H1 (cell line): Measurements from ENCODE around the gene VAV2. TPM values are rescaled to one million over a fixed set of nuclear protein-coding genes. Genes with fewer than 3 reads are reported as not detected.
A peak's percentile ranks its signal among the peaks of the same experiment; 100 is the strongest.

Experiments
- CTCF ChIA-PET: fragments of 300-600 bp; sonication (Branson Sonifier 250); formaldehyde crosslinking; loops from one replicate; lab custom pipeline; 2021; ENCODE audit not compliant: partially characterized antibody; lab: Charles Lee
- POLR2A ChIA-PET: fragments of 300-600 bp; sonication (Branson Sonifier 250); formaldehyde crosslinking; loops from one replicate; lab custom pipeline; 2021; ENCODE audit warnings: inconsistent platforms; ENCODE audit not compliant: partially characterized antibody; lab: Charles Lee
- DNase-seq, 2 experiments: peaks; one replicate each; pipeline versions ENCODE4 v3.0.0 to v3.0.0-alpha.2; 2010 to 2022; ENCODE audit warnings: low spot score in 2 of 2, low read depth in 1 of 2, mixed read lengths in 1 of 2
- FAIRE-seq: peaks from 2 replicates; lab custom pipeline; 2011; peaks lifted over from hg19 to GRCh38; lab: Jason Lieb, UNC
- H2AFZ ChIP-seq: 2 replicates; pipeline ENCODE4 v1.8.1; 2012; ENCODE audit warnings: low read length, inconsistent platforms
- H2AK5ac ChIP-seq: 2 replicates; pipeline ENCODE4 v1.6.1; 2013; ENCODE audit warnings: low read depth, low read length
- H2BK120ac ChIP-seq: replicated peaks from 2 replicates; pipeline ENCODE3; 2013; ENCODE audit warnings: low read depth, low read length, inconsistent platforms
- H2BK12ac ChIP-seq: 2 replicates; pipeline ENCODE4 v1.6.1; 2013; ENCODE audit warnings: low read depth, low read length
- H2BK15ac ChIP-seq: 2 replicates; pipeline ENCODE4 v1.6.1; 2013; ENCODE audit warnings: low read length
- H2BK20ac ChIP-seq: 2 replicates; pipeline ENCODE4 v1.6.1; 2013; ENCODE audit warnings: low read length
- H2BK5ac ChIP-seq: 2 replicates; pipeline ENCODE4 v1.6.1; 2013; ENCODE audit warnings: low read depth, low read length
- H3K14ac ChIP-seq: 2 replicates; pipeline ENCODE4 v1.6.1; 2013; ENCODE audit warnings: inconsistent platforms; ENCODE audit not compliant: insufficient read length
- H3K18ac ChIP-seq: 2 replicates; pipeline ENCODE4 v1.6.1; 2013; ENCODE audit warnings: low read length; ENCODE audit errors: extremely low read depth
- H3K23ac ChIP-seq: 2 replicates; pipeline ENCODE4 v1.6.1; 2013; ENCODE audit warnings: inconsistent platforms; ENCODE audit not compliant: insufficient read length
- H3K23me2 ChIP-seq: 2 replicates; pipeline ENCODE4 v1.6.1; 2013; ENCODE audit warnings: low read depth, low read length
- H3K27ac ChIP-seq: 2 replicates; pipeline ENCODE4 v1.6.1; 2011; ENCODE audit warnings: low read depth, low read length, inconsistent platforms
- H3K27me3 ChIP-seq, 4 experiments: replicated peaks in 1 of 4; 1 replicate in 1 of 4; 2 replicates in 3 of 4; pipeline versions ENCODE4 v1.6.1 to v1.8.1; 2011 to 2013; ENCODE audit warnings: low read length in 3 of 4, mild to moderate bottlenecking in 3 of 4, inconsistent platforms in 2 of 4, mixed read lengths in 2 of 4, moderate library complexity in 1 of 4; ENCODE audit not compliant: control insufficient read depth in 3 of 4, insufficient read depth in 3 of 4; ENCODE audit errors: extremely low read depth in 1 of 4
- H3K36me3 ChIP-seq, 4 experiments: 2 replicates each; pipeline versions ENCODE4 v1.6.1 to v1.8.1; 2011 to 2013; ENCODE audit warnings: mild to moderate bottlenecking in 4 of 4, low read length in 3 of 4, moderate library complexity in 2 of 4, control low read depth in 1 of 4, inconsistent platforms in 1 of 4; ENCODE audit not compliant: insufficient read depth in 4 of 4, control insufficient read depth in 2 of 4
- H3K4ac ChIP-seq: replicated peaks from 2 replicates; pipeline ENCODE3; 2013; ENCODE audit warnings: low read length, low read depth, mixed read lengths, inconsistent platforms; ENCODE audit not compliant: insufficient read length
- H3K4me1 ChIP-seq, 4 experiments: replicated peaks in 1 of 4; 1 replicate in 1 of 4; 2 replicates in 3 of 4; pipeline versions ENCODE4 v1.6.1 to v1.8.1; 2011 to 2013; ENCODE audit warnings: low read length in 3 of 4, inconsistent platforms in 2 of 4, mixed read lengths in 1 of 4; ENCODE audit not compliant: insufficient read depth in 4 of 4, control insufficient read depth in 3 of 4
- H3K4me2 ChIP-seq, 2 experiments: 2 replicates each; pipeline versions ENCODE4 v1.6.1 to v1.8.1; 2011 to 2013; ENCODE audit warnings: low read depth in 2 of 2, low read length in 2 of 2, control low read depth in 1 of 2, inconsistent platforms in 1 of 2, mild to moderate bottlenecking in 1 of 2; ENCODE audit not compliant: insufficient read depth in 1 of 2
- H3K4me3 ChIP-seq, 4 experiments: fragments of 200-600, 300-600 bp in 1 of 4; sonication (generic), shearing (Covaris generic), sonication (Bioruptor Twin) in 1 of 4; 2 replicates each; pipeline versions ENCODE4 v1.5.1 to v1.8.1; 2011 to 2016; ENCODE audit warnings: low read length in 4 of 4, low read depth in 3 of 4, control low read depth in 2 of 4, inconsistent platforms in 2 of 4, mild to moderate bottlenecking in 2 of 4, mixed read lengths in 1 of 4, moderate library complexity in 1 of 4; ENCODE audit not compliant: insufficient read depth in 2 of 4; ENCODE audit errors: extremely low read depth in 1 of 4
- H3K56ac ChIP-seq: replicated peaks from 2 replicates; pipeline ENCODE3; 2013; ENCODE audit warnings: low read depth, mild to moderate bottlenecking, mixed read lengths, low read length, inconsistent platforms; ENCODE audit not compliant: insufficient read length
- H3K79me1 ChIP-seq: 2 replicates; pipeline ENCODE4 v1.6.1; 2013; ENCODE audit warnings: low read depth, low read length, control low read depth
- H3K79me2 ChIP-seq, 2 experiments: 2 replicates each; pipeline versions ENCODE4 v1.6.1 to v1.8.1; 2012 to 2013; ENCODE audit warnings: low read length in 2 of 2, mild to moderate bottlenecking in 2 of 2, inconsistent platforms in 1 of 2; ENCODE audit not compliant: insufficient read depth in 2 of 2, control insufficient read depth in 1 of 2
- H3K9ac ChIP-seq, 4 experiments: replicated peaks in 1 of 4; 1 replicate in 1 of 4; 2 replicates in 3 of 4; pipeline versions ENCODE4 v1.6.1 to v1.8.1; 2011 to 2013; ENCODE audit warnings: low read depth in 3 of 4, low read length in 3 of 4, control low read depth in 2 of 4, mild to moderate bottlenecking in 2 of 4, moderate library complexity in 2 of 4, inconsistent platforms in 1 of 4; ENCODE audit errors: extremely low read depth in 1 of 4
- H3K9me3 ChIP-seq, 2 experiments: 2 replicates each; pipeline versions ENCODE4 v1.6.1 to v1.8.1; 2012 to 2013; ENCODE audit warnings: mild to moderate bottlenecking in 2 of 2, moderate library complexity in 2 of 2, control low read depth in 1 of 2, inconsistent platforms in 1 of 2, low read depth in 1 of 2, low read length in 1 of 2, mixed read lengths in 1 of 2; ENCODE audit not compliant: insufficient read depth in 2 of 2
- H4K20me1 ChIP-seq, 2 experiments: replicated peaks in 1 of 2; 2 replicates each; pipeline versions ENCODE3 to v1.8.1; 2011 to 2013; ENCODE audit warnings: inconsistent platforms in 2 of 2, low read length in 2 of 2, mild to moderate bottlenecking in 1 of 2; ENCODE audit not compliant: insufficient read depth in 2 of 2, control insufficient read depth in 1 of 2
- H4K5ac ChIP-seq: 2 replicates; pipeline ENCODE4 v1.6.1; 2013; ENCODE audit warnings: low read length, low read depth, mixed read lengths, inconsistent platforms; ENCODE audit not compliant: insufficient read length
- H4K8ac ChIP-seq: 2 replicates; pipeline ENCODE4 v1.8.0; 2013; ENCODE audit warnings: mild to moderate bottlenecking, moderate library complexity, low read length, inconsistent platforms; ENCODE audit not compliant: insufficient read depth; ENCODE audit errors: extremely low read depth
- H4K91ac ChIP-seq: replicated peaks from 2 replicates; pipeline ENCODE3; 2013; ENCODE audit warnings: low read length, mixed read lengths, inconsistent platforms; ENCODE audit not compliant: insufficient read length
- KDM5A ChIP-seq: fragments of 200-600 bp; IDR thresholded peaks from 2 replicates; pipeline ENCODE4 v1.7.1; 2012; ENCODE audit warnings: mild to moderate bottlenecking, low read length, inconsistent platforms, mixed read lengths
- SIX5 ChIP-seq: IDR thresholded peaks from 2 replicates; pipeline ENCODE4 v1.6.1; 2011; ENCODE audit warnings: mild to moderate bottlenecking, low read depth, low read length
- SP4 ChIP-seq: IDR thresholded peaks from 2 replicates; pipeline ENCODE4 v1.6.1; 2012; ENCODE audit warnings: low read length, inconsistent platforms
- WGBS, 2 experiments: shearing (Covaris generic) in 1 of 2; methylation state at CpG; one replicate each; pipeline versions ENCODE4 v1.1.6 to v1.1.7; 2013 to 2015; ENCODE audit warnings: low lambda C conversion rate in 2 of 2, mixed read lengths in 2 of 2, inconsistent platforms in 1 of 2, low coverage in 1 of 2, missing lambda C conversion rate in 1 of 2; ENCODE audit not compliant: insufficient replicate concordance in 2 of 2, insufficient coverage in 1 of 2, insufficient read length in 1 of 2; ENCODE audit errors: extremely low coverage in 1 of 2, missing lambda C conversion rate in 1 of 2; 5-methylcytosine and 5-hydroxymethylcytosine counted together
- polyA plus RNA-seq, 7 experiments: library from polyadenylated mRNA; depleted of rRNA in 3 of 7; stranded (reverse) in 5 of 7; unstranded in 2 of 7; fragments of >200 nt in 5 of 7; fragments of 200-250 nt in 2 of 7; gene quantifications; 1 replicate in 5 of 7; 2 replicates in 1 of 7; 4 replicates in 1 of 7; pipeline versions ENCODE4 v1.2.1 to v1.2.3, GENCODE V29; 2011 to 2013; ENCODE audit warnings: missing spikeins in 2 of 7, mixed read lengths in 2 of 7
- total RNA-seq: library from RNA; stranded (reverse); fragmentation: NEBNext Ultra II Directional; extraction: Animal tissue kit (Norgen Biotek cat#: 25700); gene quantifications from 2 replicates; pipeline ENCODE4 v1.2.1, GENCODE V29; 2021
- TF ChIP-seq, protein P1 (sequence below): IDR thresholded peaks from 2 replicates; pipeline ENCODE4 v1.6.1; 2011; ENCODE audit warnings: low read length, improper control_type of control experiment

Gene VAV2
- total and polyA plus RNA-seq, 2 of the 8 experiments (the other 6 are each of a cell fraction or from before 2014, with no cell fraction given), result 13.6 to 37.6 TPM

DNA sequence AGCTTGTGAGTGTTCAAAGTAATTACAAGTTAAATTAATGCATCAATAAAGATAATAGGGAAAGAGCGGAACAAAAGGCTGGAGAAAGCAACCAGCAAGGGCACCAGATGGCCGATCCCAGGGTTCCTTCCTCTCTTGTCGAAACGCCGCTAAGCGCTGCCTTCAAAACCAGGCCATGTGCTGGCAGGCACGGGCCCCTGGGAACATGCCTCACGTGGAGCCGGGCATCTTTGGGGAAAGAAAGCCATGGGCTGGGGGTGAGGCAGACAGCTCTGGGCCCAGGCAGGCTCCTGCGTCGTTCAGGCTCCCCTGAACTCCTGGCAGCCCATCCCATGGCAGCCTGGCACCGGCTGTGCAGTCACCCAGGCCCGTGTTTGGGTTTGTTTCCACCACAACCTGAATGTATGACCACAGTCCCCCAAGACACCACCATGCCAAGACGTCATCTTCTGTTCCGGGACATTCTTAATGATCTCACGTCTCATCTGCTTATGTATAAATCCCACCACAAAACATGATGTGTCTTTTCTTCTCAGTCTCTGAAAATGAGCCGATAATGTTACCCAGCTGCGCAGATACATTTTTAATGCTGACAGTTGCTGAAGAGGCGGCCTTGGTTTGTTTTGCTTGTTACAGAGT, 143.5 kb downstream of the VAV2 start:
- Histone ChIP-seq H3K79me2 (peaks cover 0 to 7% of the 10 kb centered on the region in 2 experiments; a peak in 1 of 4 replicates), H3K79me1 (peaks cover 13% of the 10 kb centered on the region), H3K9ac (no peak overlapping the region), H3K27ac (no peak overlapping the region), H2AK5ac (no peak overlapping the region), H3K27me3 (no peaks in the 10 kb centered on the region), H2BK120ac (no peak overlapping the region), H3K4me2 (no peak overlapping the region), H3K18ac (no peak overlapping the region), H3K4me3 (no peak overlapping the region), H2BK15ac (no peak overlapping the region), H2BK12ac (no peak overlapping the region), H3K4ac (no peak overlapping the region), H4K8ac (peak overlapping the region; percentile 57; the same call in 1 of the 2 replicates), H2AFZ (no peak overlapping the region), H4K20me1 (peaks cover 10 to 11% of the 10 kb centered on the region in 2 experiments), H4K91ac (no peak overlapping the region), H3K4me1 (no peaks in the 10 kb centered on the region), H2BK5ac (no peak overlapping the region), H3K23ac (no peak overlapping the region), H2BK20ac (no peak overlapping the region), H3K23me2 (peaks cover 7% of the 10 kb centered on the region; the same call in 1 of the 2 replicates), H3K36me3 (no peaks in the 10 kb centered on the region), H4K5ac (no peak overlapping the region), H3K14ac (no peak overlapping the region), H3K56ac (no peak overlapping the region), H3K9me3 (no peaks in the 10 kb centered on the region)
- no peak for DNase-seq
- WGBS, 2 experiments, result 92% methylated on average over 19 of the region's 19 CpGs; no CpG with 5 or more reads in 1 of the 2 experiments
- no peak for FAIRE-seq
- POLR2A ChIA-PET, result no interaction called here
- CTCF ChIA-PET, result interaction anchor here (0.8 to 2.7 kb wide), 4 partner anchors 8 to 87 kb away, joined by 3 to 13 read pairs (median 3); no protein-coding TSS in a partner anchor
- TF ChIP-seq, protein P1, sequence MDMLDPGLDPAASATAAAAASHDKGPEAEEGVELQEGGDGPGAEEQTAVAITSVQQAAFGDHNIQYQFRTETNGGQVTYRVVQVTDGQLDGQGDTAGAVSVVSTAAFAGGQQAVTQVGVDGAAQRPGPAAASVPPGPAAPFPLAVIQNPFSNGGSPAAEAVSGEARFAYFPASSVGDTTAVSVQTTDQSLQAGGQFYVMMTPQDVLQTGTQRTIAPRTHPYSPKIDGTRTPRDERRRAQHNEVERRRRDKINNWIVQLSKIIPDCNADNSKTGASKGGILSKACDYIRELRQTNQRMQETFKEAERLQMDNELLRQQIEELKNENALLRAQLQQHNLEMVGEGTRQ, result no peak
- no peak for TF ChIP-seq SIX5
- no peak for TF ChIP-seq KDM5A
- TF ChIP-seq SP4, result no peak
